Keratinocyte (primary cell): ENCODE results near the gene XIRP2. TPM values are rescaled to one million over a fixed set of nuclear protein-coding genes. Genes with fewer than 3 reads are reported as not detected.
"Not testable (repeated sequence)": the region's sequence is repeated elsewhere in the genome, so short reads cannot be mapped to it uniquely, and the experiment has no call there.

ENCODE experiments used
- DNase-seq: peaks from one replicate; pipeline ENCODE4 v3.0.0-alpha.2; 2011; ENCODE audit warnings: low read depth, missing footprints, low spot score
- FAIRE-seq: peaks from 2 replicates; lab custom pipeline; 2011; peaks lifted over from hg19 to GRCh38; lab: Jason Lieb, UNC
- H2AFZ ChIP-seq: 2 replicates; pipeline ENCODE4 v1.6.0; 2012; ENCODE audit warnings: low read length, control low read depth, inconsistent platforms; ENCODE audit not compliant: control insufficient read depth
- H3K27ac ChIP-seq: 2 replicates; pipeline ENCODE4 v1.5.1; 2011; ENCODE audit warnings: low read length; ENCODE audit not compliant: control insufficient read depth, insufficient read depth
- H3K27me3 ChIP-seq: 3 replicates; pipeline ENCODE4 v1.6.0; 2011; ENCODE audit warnings: low read length; ENCODE audit not compliant: control insufficient read depth, insufficient read depth; ENCODE audit errors: extremely low read depth
- H3K36me3 ChIP-seq, 2 experiments: 2 replicates in 1 of 2; 3 replicates in 1 of 2; pipeline ENCODE4 v1.5.1; 2011; ENCODE audit warnings: low read length in 2 of 2, mild to moderate bottlenecking in 1 of 2; ENCODE audit not compliant: control insufficient read depth in 2 of 2, insufficient read depth in 2 of 2; ENCODE audit errors: extremely low read depth in 1 of 2
- H3K4me1 ChIP-seq: 3 replicates; pipeline ENCODE4 v1.5.1; 2011; ENCODE audit warnings: low read length; ENCODE audit not compliant: control insufficient read depth, insufficient read depth; ENCODE audit errors: extremely low read depth
- H3K4me2 ChIP-seq: 3 replicates; pipeline ENCODE4 v1.6.0; 2011; ENCODE audit warnings: low read depth, low read length; ENCODE audit not compliant: control insufficient read depth, insufficient read depth; ENCODE audit errors: extremely low read depth
- H3K4me3 ChIP-seq, 3 experiments: fragments of 200-600 bp in 1 of 3; sonication (generic) in 1 of 3; 2 replicates in 2 of 3; 3 replicates in 1 of 3; pipeline ENCODE4 v1.5.1; 2011 to 2016; ENCODE audit warnings: low read length in 3 of 3, mild to moderate bottlenecking in 3 of 3, control low read depth in 2 of 3, inconsistent platforms in 1 of 3, low read depth in 1 of 3, mixed read lengths in 1 of 3, mixed run types in 1 of 3, moderate library complexity in 1 of 3; ENCODE audit not compliant: control insufficient read depth in 2 of 3, insufficient read depth in 2 of 3; ENCODE audit errors: extremely low read depth in 1 of 3
- H3K79me2 ChIP-seq: 2 replicates; pipeline ENCODE4 v1.6.0; 2012; ENCODE audit warnings: low read length; ENCODE audit not compliant: control insufficient read depth, insufficient read depth
- H3K9ac ChIP-seq: 3 replicates; pipeline ENCODE4 v1.6.0; 2011; ENCODE audit warnings: low read length; ENCODE audit not compliant: control insufficient read depth, insufficient read depth; ENCODE audit errors: extremely low read depth
- H3K9me1 ChIP-seq: 3 replicates; pipeline ENCODE4 v1.6.0; 2011; ENCODE audit warnings: low read length; ENCODE audit not compliant: control insufficient read depth, insufficient read depth; ENCODE audit errors: extremely low read depth
- H3K9me3 ChIP-seq: 2 replicates; pipeline ENCODE4 v1.5.1; 2012; ENCODE audit warnings: low read depth, low read length; ENCODE audit not compliant: control insufficient read depth
- H4K20me1 ChIP-seq: 3 replicates; pipeline ENCODE4 v1.6.0; 2011; ENCODE audit warnings: low read length; ENCODE audit not compliant: control insufficient read depth, insufficient read depth; ENCODE audit errors: extremely low read depth
- EZH2 ChIP-seq: IDR thresholded peaks from one replicate; pipeline ENCODE4 v1.6.1; 2012; ENCODE audit warnings: inconsistent platforms, mild to moderate bottlenecking, low read length, moderate library complexity
- dilution Hi-C: fragments of 300-500 bp; cut with MboI; formaldehyde crosslinking; loops from one replicate; pipeline ENCODE4 v1.7.0; 2020; ENCODE audit warnings: low sequenced_read_pairs; ENCODE audit not compliant: extremely low pct_ligation_motif_present
- polyA plus RNA-seq, 5 experiments: library from polyadenylated mRNA; depleted of rRNA in 3 of 5; stranded (reverse) in 3 of 5; stranded (forward) in 1 of 5; unstranded in 1 of 5; fragments of >200 nt; gene quantifications; 1 replicate in 1 of 5; 2 replicates in 3 of 5; 3 replicates in 1 of 5; pipeline versions ENCODE4 v1.2.1 to v1.2.3, GENCODE V29; 2011 to 2012; ENCODE audit warnings: missing spikeins in 2 of 5, low read depth in 1 of 5, low replicate concordance in 1 of 5
- TF ChIP-seq, protein P1 (sequence below), 3 experiments: IDR thresholded peaks in 1 of 3; conservative IDR thresholded peaks in 1 of 3; optimal IDR thresholded peaks in 1 of 3; 2 replicates in 2 of 3; 3 replicates in 1 of 3; pipeline versions ENCODE3 to v1.5.1; 2011; ENCODE audit warnings: low read length in 3 of 3, mild to moderate bottlenecking in 3 of 3, moderate library complexity in 2 of 3, control low read depth in 1 of 3, inconsistent platforms in 1 of 3; ENCODE audit not compliant: insufficient read depth in 2 of 3; ENCODE audit errors: extremely low read depth in 1 of 3

XIRP2 gene
- polyA plus RNA-seq, 1 donor (not counting 4 experiments of a cell fraction or from before 2014, with no cell fraction given): 0.01 TPM

- no peaks in the 10 kb centered on the region for H4K20me1 ChIP-seq
- H2AFZ ChIP-seq: peak overlapping the region; percentile 51
- FAIRE-seq (peak; percentile 62), DNase-seq (peak; percentile 36)
- H3K9ac ChIP-seq: no peak overlapping the region
- H3K4me2 ChIP-seq: peak overlapping the region; percentile 17
- H3K4me1 ChIP-seq: peaks cover 13% of the 10 kb centered on the region
- dilution Hi-C loops: no loop called here
- no peak overlapping the region for H3K27ac ChIP-seq
- TF ChIP-seq EZH2: no peak
- TF ChIP-seq, protein P1, sequence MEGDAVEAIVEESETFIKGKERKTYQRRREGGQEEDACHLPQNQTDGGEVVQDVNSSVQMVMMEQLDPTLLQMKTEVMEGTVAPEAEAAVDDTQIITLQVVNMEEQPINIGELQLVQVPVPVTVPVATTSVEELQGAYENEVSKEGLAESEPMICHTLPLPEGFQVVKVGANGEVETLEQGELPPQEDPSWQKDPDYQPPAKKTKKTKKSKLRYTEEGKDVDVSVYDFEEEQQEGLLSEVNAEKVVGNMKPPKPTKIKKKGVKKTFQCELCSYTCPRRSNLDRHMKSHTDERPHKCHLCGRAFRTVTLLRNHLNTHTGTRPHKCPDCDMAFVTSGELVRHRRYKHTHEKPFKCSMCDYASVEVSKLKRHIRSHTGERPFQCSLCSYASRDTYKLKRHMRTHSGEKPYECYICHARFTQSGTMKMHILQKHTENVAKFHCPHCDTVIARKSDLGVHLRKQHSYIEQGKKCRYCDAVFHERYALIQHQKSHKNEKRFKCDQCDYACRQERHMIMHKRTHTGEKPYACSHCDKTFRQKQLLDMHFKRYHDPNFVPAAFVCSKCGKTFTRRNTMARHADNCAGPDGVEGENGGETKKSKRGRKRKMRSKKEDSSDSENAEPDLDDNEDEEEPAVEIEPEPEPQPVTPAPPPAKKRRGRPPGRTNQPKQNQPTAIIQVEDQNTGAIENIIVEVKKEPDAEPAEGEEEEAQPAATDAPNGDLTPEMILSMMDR (optimal IDR thresholded peaks at IDR 0.05 in 1 of 3, IDR thresholded peaks at IDR 0.05 in 1 of 3, conservative IDR thresholded peaks at IDR 0.05 in 1 of 3; ENCODE audit: extremely low read depth in 1 of 3, insufficient read depth in 2 of 3, low read length in 3 of 3): no peak
- H3K9me1 ChIP-seq: no peaks in the 10 kb centered on the region
- H3K36me3 ChIP-seq: no peaks in the 10 kb centered on the region
- H3K27me3 ChIP-seq: no peaks in the 10 kb centered on the region
- no peaks in the 10 kb centered on the region for H3K79me2 ChIP-seq
- no peaks in the 10 kb centered on the region for H3K9me3 ChIP-seq
- H3K4me3 ChIP-seq: peak overlapping the region in 1 of 3 experiments; percentile 31
These were observed 181.6 kb downstream of the XIRP2 start for GRCh38 chr2:167069855-167070254.

- dilution Hi-C loops, H3K9me3 ChIP-seq, H3K4me2 ChIP-seq, H3K9ac ChIP-seq, H3K27ac ChIP-seq, H2AFZ ChIP-seq, DNase-seq, FAIRE-seq, H3K27me3 ChIP-seq, H3K4me3 ChIP-seq, H3K4me1 ChIP-seq, H3K36me3 ChIP-seq, H4K20me1 ChIP-seq, H3K9me1 ChIP-seq, H3K79me2 ChIP-seq: not testable (repeated sequence)
These were observed 187.4 kb downstream of the XIRP2 start for GRCh38 chr2:167075708-167076107.

DNA sequence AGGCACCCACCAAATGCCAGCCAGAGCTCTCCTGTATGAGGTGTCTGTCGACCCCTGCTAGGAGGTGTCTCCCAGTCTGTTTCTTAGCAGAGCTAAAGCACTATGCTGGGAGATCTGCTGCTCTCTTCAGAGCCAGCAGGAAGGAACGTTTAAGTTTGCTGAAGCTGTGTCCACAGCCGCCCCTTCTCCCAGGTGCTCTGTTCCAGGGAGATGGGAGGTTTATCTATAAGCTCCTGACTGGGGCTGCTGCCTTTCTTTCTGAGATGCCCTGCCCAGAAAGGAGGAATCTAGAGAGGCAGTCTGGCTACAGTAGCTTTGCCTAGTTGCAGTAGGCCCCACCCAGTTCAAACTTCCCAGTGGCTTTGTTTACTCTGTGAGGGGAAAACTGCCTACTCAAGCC lies 210.7 kb downstream of the XIRP2 start:
- dilution Hi-C loops, FAIRE-seq, H3K9ac ChIP-seq: not testable (repeated sequence)

More for the DNA sequence above, 210.7 kb downstream of the XIRP2 start:
- H4K20me1 ChIP-seq, H3K36me3 ChIP-seq, H3K27ac ChIP-seq, H3K4me1 ChIP-seq, H3K4me3 ChIP-seq, DNase-seq, H3K9me3 ChIP-seq, H3K79me2 ChIP-seq, H3K4me2 ChIP-seq, H3K9me1 ChIP-seq, H3K27me3 ChIP-seq, H2AFZ ChIP-seq: not testable (repeated sequence)
